WTC11 (cell line): ENCODE data around the gene STK32C. TPM values are rescaled to one million over a fixed set of nuclear protein-coding genes. Genes with fewer than 3 reads are reported as not detected.

Experiments used
- ATAC-seq: fragments of 200-7000 bp; cut with Tn5 transposase; 2 replicates; pipeline ENCODE4 v1.10.0; 2021; ENCODE audit warnings: mild to moderate bottlenecking, moderate library complexity
- CTCF ChIA-PET: fragments of 300-600 bp; sonication (Branson Sonifier 250); formaldehyde crosslinking; loops from one replicate; lab custom pipeline; 2021; ENCODE audit warnings: antibody characterized with exemption; lab: Charles Lee
- POLR2A ChIA-PET: fragments of 350-600 bp; sonication (Branson Sonifier 250); formaldehyde crosslinking; loops from one replicate; lab custom pipeline; 2021; ENCODE audit warnings: antibody characterized with exemption; lab: Charles Lee
- DNase-seq: peaks from one replicate; pipeline ENCODE4 v3.0.0; 2021; ENCODE audit warnings: low spot score
- H3K27ac Mint-ChIP-seq: 2 replicates; pipeline ENCODE4 v1.8.0; 2021; ENCODE audit warnings: mixed read lengths
- H3K27me3 Mint-ChIP-seq: 2 replicates; pipeline ENCODE4 v1.8.0; 2021; ENCODE audit warnings: low read depth, mild to moderate bottlenecking, moderate library complexity, mixed read lengths
- H3K36me3 Mint-ChIP-seq: 2 replicates; pipeline ENCODE4 v1.8.0; 2021; ENCODE audit warnings: mixed read lengths
- H3K4me1 Mint-ChIP-seq: 2 replicates; pipeline ENCODE4 v1.8.0; 2022; ENCODE audit warnings: mixed read lengths
- H3K4me3 Mint-ChIP-seq: 2 replicates; pipeline ENCODE4 v1.8.0; 2021; ENCODE audit warnings: mild to moderate bottlenecking, moderate library complexity, mixed read lengths
- H3K9me3 Mint-ChIP-seq: 2 replicates; pipeline ENCODE4 v1.8.0; 2021; ENCODE audit warnings: mixed read lengths
- ATF2 ChIP-seq: sonication (generic); formaldehyde crosslinking; IDR thresholded peaks from 2 replicates; pipeline ENCODE4 v1.8.1; 2022; ENCODE audit warnings: low read depth, missing genetic modification reagents, borderline replicate concordance
- CREM ChIP-seq: sonication (generic); formaldehyde crosslinking; IDR thresholded peaks from 2 replicates; pipeline ENCODE4 v1.8.1; 2022; ENCODE audit warnings: mild to moderate bottlenecking, missing genetic modification reagents, moderate library complexity
- ESRRA ChIP-seq: sonication (generic); formaldehyde crosslinking; IDR thresholded peaks from 2 replicates; pipeline ENCODE4 v1.8.1; 2022; ENCODE audit warnings: mild to moderate bottlenecking, missing genetic modification reagents, borderline replicate concordance
- GRHL2 ChIP-seq: fragments of 250-450 bp; sonication (Bioruptor Pico); IDR thresholded peaks from 2 replicates; pipeline ENCODE4 v1.8.0; 2022; ENCODE audit warnings: mild to moderate bottlenecking, moderate library complexity; ENCODE audit not compliant: insufficient replicate concordance, severe bottlenecking
- GTF2I ChIP-seq: fragments of 250-450 bp; sonication (Bioruptor Pico); conservative IDR thresholded peaks from 2 replicates; pipeline ENCODE4 v1.4.0; 2021; ENCODE audit warnings: mild to moderate bottlenecking
- NFATC4 ChIP-seq: fragments of 250-450 bp; sonication (Bioruptor Pico); IDR thresholded peaks from 2 replicates; pipeline ENCODE4 v1.9.0; 2021; ENCODE audit warnings: mild to moderate bottlenecking
- NR1H2 ChIP-seq: sonication (generic); formaldehyde crosslinking; IDR thresholded peaks from 2 replicates; pipeline ENCODE4 v1.9.0; 2021; ENCODE audit warnings: mild to moderate bottlenecking, moderate library complexity, missing genetic modification reagents
- PRRX2 ChIP-seq: fragments of 250-450 bp; sonication (Bioruptor Pico); IDR thresholded peaks from 2 replicates; pipeline ENCODE4 v1.8.0; 2021; ENCODE audit warnings: mild to moderate bottlenecking
- SMAD4 ChIP-seq: sonication (generic); formaldehyde crosslinking; IDR thresholded peaks from 2 replicates; pipeline ENCODE4 v1.8.0; 2022; ENCODE audit warnings: mild to moderate bottlenecking, missing genetic modification reagents
- SP1 ChIP-seq: sonication (generic); formaldehyde crosslinking; conservative IDR thresholded peaks from 2 replicates; pipeline ENCODE4 v1.8.1; 2022; ENCODE audit warnings: missing genetic modification reagents
- TEAD1 ChIP-seq: sonication (generic); formaldehyde crosslinking; IDR thresholded peaks from 2 replicates; pipeline ENCODE4 v1.8.0; 2022; ENCODE audit warnings: mild to moderate bottlenecking, missing genetic modification reagents
- ZNF232 ChIP-seq: sonication (generic); formaldehyde crosslinking; IDR thresholded peaks from 2 replicates; pipeline ENCODE4 v1.8.0; 2022; ENCODE audit warnings: mild to moderate bottlenecking, missing genetic modification reagents
- ZNF317 ChIP-seq: sonication (generic); formaldehyde crosslinking; IDR thresholded peaks from 2 replicates; pipeline ENCODE4 v1.8.1; 2023; ENCODE audit warnings: low read depth, mild to moderate bottlenecking, moderate library complexity, missing genetic modification reagents, borderline replicate concordance
- ZNF532 ChIP-seq: fragments of 250-450 bp; sonication (Bioruptor Pico); IDR thresholded peaks from 2 replicates; pipeline ENCODE4 v1.9.0; 2021; ENCODE audit warnings: mild to moderate bottlenecking, borderline replicate concordance
- ZNF671 ChIP-seq: fragments of 250-450 bp; sonication (Bioruptor Pico); IDR thresholded peaks from 2 replicates; pipeline ENCODE4 v1.8.0; 2021; ENCODE audit warnings: mild to moderate bottlenecking
- total RNA-seq: library from RNA; stranded (reverse); gene quantifications from 3 replicates; pipeline ENCODE4 v1.2.3, GENCODE V29; 2021
- TF ChIP-seq, protein P1 (sequence below): sonication (generic); formaldehyde crosslinking; IDR thresholded peaks from 2 replicates; pipeline ENCODE4 v1.8.0; 2022; ENCODE audit warnings: mild to moderate bottlenecking, missing genetic modification reagents
- TF ChIP-seq, protein P2 (sequence below): sonication (generic); formaldehyde crosslinking; IDR thresholded peaks from 2 replicates; pipeline ENCODE4 v1.8.1; 2022; ENCODE audit warnings: low read depth, mild to moderate bottlenecking, moderate library complexity, missing genetic modification reagents, borderline replicate concordance
- TF ChIP-seq, protein P3 (sequence below): fragments of 250-450 bp; sonication (Bioruptor Pico); IDR thresholded peaks from 2 replicates; pipeline ENCODE4 v1.8.0; 2021; ENCODE audit warnings: mild to moderate bottlenecking

STK32C gene
- total RNA-seq, 1 experiment from 2014 or later, result 20.7 TPM

GRCh38 chr10:132201111-132201969 lies 106.4 kb downstream of the STK32C start:
- H3K36me3 Mint-ChIP-seq, result no peaks in the 10 kb centered on the region
- TF ChIP-seq GTF2I (no peak), GRHL2 (no peak), CREM (CRISPR knock-in tag) (no peak), ZNF317 (no peak), ATF2 (CRISPR knock-in tag) (no peak), ZNF532 (no peak), ZNF232 (no peak), SMAD4 (no peak), ZNF671 (no peak), ESRRA (CRISPR knock-in tag) (no peak), NFATC4 (no peak), PRRX2 (CRISPR knock-in tag) (no peak), NR1H2 (no peak), SP1 (no peak), TEAD1 (CRISPR knock-in tag) (no peak)
- TF ChIP-seq, protein P1, sequence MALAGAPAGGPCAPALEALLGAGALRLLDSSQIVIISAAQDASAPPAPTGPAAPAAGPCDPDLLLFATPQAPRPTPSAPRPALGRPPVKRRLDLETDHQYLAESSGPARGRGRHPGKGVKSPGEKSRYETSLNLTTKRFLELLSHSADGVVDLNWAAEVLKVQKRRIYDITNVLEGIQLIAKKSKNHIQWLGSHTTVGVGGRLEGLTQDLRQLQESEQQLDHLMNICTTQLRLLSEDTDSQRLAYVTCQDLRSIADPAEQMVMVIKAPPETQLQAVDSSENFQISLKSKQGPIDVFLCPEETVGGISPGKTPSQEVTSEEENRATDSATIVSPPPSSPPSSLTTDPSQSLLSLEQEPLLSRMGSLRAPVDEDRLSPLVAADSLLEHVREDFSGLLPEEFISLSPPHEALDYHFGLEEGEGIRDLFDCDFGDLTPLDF (CRISPR knock-in tag), result no peak
- TF ChIP-seq, protein P2, sequence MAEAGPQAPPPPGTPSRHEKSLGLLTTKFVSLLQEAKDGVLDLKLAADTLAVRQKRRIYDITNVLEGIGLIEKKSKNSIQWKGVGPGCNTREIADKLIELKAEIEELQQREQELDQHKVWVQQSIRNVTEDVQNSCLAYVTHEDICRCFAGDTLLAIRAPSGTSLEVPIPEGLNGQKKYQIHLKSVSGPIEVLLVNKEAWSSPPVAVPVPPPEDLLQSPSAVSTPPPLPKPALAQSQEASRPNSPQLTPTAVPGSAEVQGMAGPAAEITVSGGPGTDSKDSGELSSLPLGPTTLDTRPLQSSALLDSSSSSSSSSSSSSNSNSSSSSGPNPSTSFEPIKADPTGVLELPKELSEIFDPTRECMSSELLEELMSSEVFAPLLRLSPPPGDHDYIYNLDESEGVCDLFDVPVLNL (CRISPR knock-in tag), result no peak
- TF ChIP-seq, protein P3, sequence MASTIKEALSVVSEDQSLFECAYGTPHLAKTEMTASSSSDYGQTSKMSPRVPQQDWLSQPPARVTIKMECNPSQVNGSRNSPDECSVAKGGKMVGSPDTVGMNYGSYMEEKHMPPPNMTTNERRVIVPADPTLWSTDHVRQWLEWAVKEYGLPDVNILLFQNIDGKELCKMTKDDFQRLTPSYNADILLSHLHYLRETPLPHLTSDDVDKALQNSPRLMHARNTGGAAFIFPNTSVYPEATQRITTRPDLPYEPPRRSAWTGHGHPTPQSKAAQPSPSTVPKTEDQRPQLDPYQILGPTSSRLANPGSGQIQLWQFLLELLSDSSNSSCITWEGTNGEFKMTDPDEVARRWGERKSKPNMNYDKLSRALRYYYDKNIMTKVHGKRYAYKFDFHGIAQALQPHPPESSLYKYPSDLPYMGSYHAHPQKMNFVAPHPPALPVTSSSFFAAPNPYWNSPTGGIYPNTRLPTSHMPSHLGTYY, result no peak
- no peaks in the 10 kb centered on the region for H3K9me3 Mint-ChIP-seq
- no peak overlapping the region for H3K4me3 Mint-ChIP-seq
- ChIA-PET POLR2A (no interaction called here), CTCF (no interaction called here)
- no peak overlapping the region for H3K27ac Mint-ChIP-seq
- no peaks in the 10 kb centered on the region for H3K27me3 Mint-ChIP-seq
- no peaks in the 10 kb centered on the region for H3K4me1 Mint-ChIP-seq
- ATAC-seq (no peak), DNase-seq (no peak)
